ENCODE data around the gene APCDD1L.

Gene APCDD1L

GRCh38 chr20:58515233-58516212 lies at the start of gene APCDD1L:
Gene APCDD1L (minus strand): TSS chr20:58515399. CDS start chr20:58514707, 692 bp downstream.
- DNase-seq = no peak

GRCh38 chr20:58559368-58559729 lies 44.1 kb upstream of the APCDD1L start:
- no peak for DNase-seq

- no peak for DNase-seq
Observed at GRCh38 chr20:58558486-58559367, 43.5 kb upstream of the APCDD1L start.

- DNase-seq = no peak
Observed at GRCh38 chr20:58557733-58558342, 42.6 kb upstream of the APCDD1L start.

- no peak for DNase-seq
Observed at GRCh38 chr20:58556961-58557360, 41.8 kb upstream of the APCDD1L start.

- DNase-seq = no peak
Observed at GRCh38 chr20:58555078-58555765, 40.0 kb upstream of the APCDD1L start.

GRCh38 chr20:58554541-58554940 lies 39.3 kb upstream of the APCDD1L start:
- no peak for DNase-seq

GRCh38 chr20:58553841-58554240 lies 38.6 kb upstream of the APCDD1L start:
- no peak for DNase-seq

- DNase-seq = no peak
Observed at GRCh38 chr20:58553166-58553696, 38.0 kb upstream of the APCDD1L start.

GRCh38 chr20:58552366-58552934 lies 37.3 kb upstream of the APCDD1L start:
- DNase-seq = no peak

- DNase-seq = no peak
Observed at GRCh38 chr20:58551631-58552030, 36.4 kb upstream of the APCDD1L start.

- no peak for DNase-seq
Observed at GRCh38 chr20:58550275-58551059, 35.3 kb upstream of the APCDD1L start.

- no peak for DNase-seq
Observed at GRCh38 chr20:58549231-58550209, 34.3 kb upstream of the APCDD1L start.

GRCh38 chr20:58547623-58548475 lies 32.6 kb upstream of the APCDD1L start:
- no peak for DNase-seq

GRCh38 chr20:58546756-58547622 lies 31.8 kb upstream of the APCDD1L start:
- DNase-seq = no peak

GRCh38 chr20:58546416-58546711 lies 31.2 kb upstream of the APCDD1L start:
- DNase-seq = no peak

GRCh38 chr20:58545565-58546415 lies 30.6 kb upstream of the APCDD1L start:
- no peak for DNase-seq
